Nephron progenitor cell (in vitro differentiated cells): Measurements from ENCODE around the gene INTS14.
A peak's percentile ranks its signal among the peaks of the same experiment; 100 is the strongest.

Experiments used
- DNase-seq: peaks from one replicate; pipeline ENCODE4 v3.0.0; 2021
- H3K27ac Mint-ChIP-seq: 2 replicates; pipeline ENCODE4 v1.8.0; 2021; ENCODE audit warnings: mild to moderate bottlenecking, moderate library complexity, mixed read lengths
- H3K27me3 Mint-ChIP-seq: 2 replicates; pipeline ENCODE4 v1.8.0; 2021; ENCODE audit warnings: mild to moderate bottlenecking, low read depth, mixed read lengths; ENCODE audit not compliant: poor library complexity
- H3K36me3 Mint-ChIP-seq: 2 replicates; pipeline ENCODE4 v1.8.0; 2021; ENCODE audit warnings: low read depth, mixed read lengths
- H3K4me1 Mint-ChIP-seq: 2 replicates; pipeline ENCODE4 v1.8.0; 2021; ENCODE audit warnings: mixed read lengths
- H3K4me3 Mint-ChIP-seq: 2 replicates; pipeline ENCODE4 v1.8.0; 2021; ENCODE audit warnings: mild to moderate bottlenecking, moderate library complexity, mixed read lengths
- H3K9me3 Mint-ChIP-seq: 2 replicates; pipeline ENCODE4 v1.8.0; 2021; ENCODE audit warnings: mild to moderate bottlenecking, moderate library complexity, mixed read lengths
- CTCF ChIP-seq: fragments of 200-600 bp; sonication (generic); IDR thresholded peaks from 2 replicates; pipeline ENCODE4 v1.5.0; 2021; ENCODE audit warnings: antibody characterized with exemption

Gene INTS14

GRCh38 chr15:65583701-65584100 is 27.2 kb downstream of the INTS14 start:
- Mint-ChIP-seq H3K4me1 (peaks cover 36% of the 10 kb centered on the region), H3K9me3 (no peaks in the 10 kb centered on the region), H3K27ac (peak overlapping the region; percentile 90), H3K36me3 (peaks cover 60% of the 10 kb centered on the region), H3K27me3 (no peaks in the 10 kb centered on the region), H3K4me3 (peak overlapping the region; percentile 55)
- no peak for TF ChIP-seq CTCF
- peak; percentile 17 for DNase-seq

- TF ChIP-seq CTCF, result no peak
- Mint-ChIP-seq H3K36me3 (peaks cover 66% of the 10 kb centered on the region), H3K27ac (peak overlapping the region; percentile 95), H3K4me1 (peaks cover 36% of the 10 kb centered on the region), H3K9me3 (no peaks in the 10 kb centered on the region), H3K27me3 (no peaks in the 10 kb centered on the region), H3K4me3 (no peak overlapping the region)
- no peak for DNase-seq
These were observed 30.6 kb downstream of the INTS14 start for GRCh38 chr15:65580287-65580686.

- Mint-ChIP-seq H3K36me3 (peaks cover 71% of the 10 kb centered on the region), H3K27ac (peak overlapping the region; percentile 95), H3K4me1 (peaks cover 36% of the 10 kb centered on the region), H3K9me3 (no peaks in the 10 kb centered on the region), H3K4me3 (no peak overlapping the region), H3K27me3 (no peaks in the 10 kb centered on the region)
- no peak for DNase-seq
- no peak for TF ChIP-seq CTCF
These were observed 31.2 kb downstream of the INTS14 start for GRCh38 chr15:65579762-65580161.

GRCh38 chr15:65578904-65579728 is 31.8 kb downstream of the INTS14 start:
- Mint-ChIP-seq H3K9me3 (no peaks in the 10 kb centered on the region), H3K36me3 (peaks cover 74% of the 10 kb centered on the region), H3K27me3 (no peaks in the 10 kb centered on the region), H3K4me1 (peaks cover 31% of the 10 kb centered on the region), H3K4me3 (no peak overlapping the region), H3K27ac (peak overlapping the region; percentile 85)
- DNase-seq, result no peak
- no peak for TF ChIP-seq CTCF

GRCh38 chr15:65577129-65577996 is 33.6 kb downstream of the INTS14 start:
- no peak for DNase-seq
- H3K4me3 Mint-ChIP-seq, result no peak overlapping the region
- peaks cover 18% of the 10 kb centered on the region for H3K4me1 Mint-ChIP-seq
- H3K9me3 Mint-ChIP-seq, result no peaks in the 10 kb centered on the region
- peak overlapping the region; percentile 75 for H3K27ac Mint-ChIP-seq
- peaks cover 75% of the 10 kb centered on the region for H3K36me3 Mint-ChIP-seq
- TF ChIP-seq CTCF, result no peak
- H3K27me3 Mint-ChIP-seq, result no peaks in the 10 kb centered on the region
